Type B pancreatic cell (in vitro differentiated cells): ENCODE measurements around the gene RFT1. TPM values are rescaled to one million over a fixed set of nuclear protein-coding genes. Genes with fewer than 3 reads are reported as not detected.

ENCODE experiments used
- DNase-seq: peaks from one replicate; pipeline ENCODE4 v3.0.0; 2021; ENCODE audit warnings: mixed read lengths; ENCODE audit not compliant: unreplicated experiment; ENCODE audit errors: extremely low spot score
- H3K27ac Mint-ChIP-seq: 2 replicates; pipeline ENCODE4 v1.8.0; 2021; ENCODE audit warnings: mild to moderate bottlenecking, mixed read lengths
- H3K27me3 Mint-ChIP-seq: 2 replicates; pipeline ENCODE4 v1.8.0; 2021; ENCODE audit warnings: mixed read lengths
- H3K36me3 Mint-ChIP-seq: 2 replicates; pipeline ENCODE4 v1.8.0; 2021; ENCODE audit warnings: mixed read lengths
- H3K4me1 Mint-ChIP-seq: one replicate; pipeline ENCODE4 v1.8.0; 2021; ENCODE audit warnings: mixed read lengths; ENCODE audit not compliant: unreplicated experiment
- H3K4me3 Mint-ChIP-seq: 2 replicates; pipeline ENCODE4 v1.8.0; 2021; ENCODE audit warnings: mild to moderate bottlenecking, mixed read lengths
- H3K9me3 Mint-ChIP-seq: 2 replicates; pipeline ENCODE4 v1.8.0; 2021; ENCODE audit warnings: mixed read lengths
- CTCF ChIP-seq: fragments of 200-600 bp; sonication (generic); conservative IDR thresholded peaks from 2 replicates; pipeline ENCODE4 v1.5.0; 2021; ENCODE audit warnings: antibody characterized with exemption, mild to moderate bottlenecking
- total RNA-seq: library from RNA; stranded (reverse); gene quantifications from 2 replicates; pipeline ENCODE4 v1.2.1, GENCODE V29; 2021; ENCODE audit warnings: low replicate concordance

The RFT1 gene
- total RNA-seq, 1 donor from 2014 or later: 31.0 TPM

- Mint-ChIP-seq H3K27me3 (no peaks in the 10 kb centered on the region), H3K4me3 (no peak overlapping the region), H3K36me3 (peaks cover 11% of the 10 kb centered on the region), H3K27ac (no peak overlapping the region), H3K9me3 (no peaks in the 10 kb centered on the region), H3K4me1 (no peaks in the 10 kb centered on the region)
- no peak for TF ChIP-seq CTCF
- no peak for DNase-seq
These were observed 37.3 kb downstream of the RFT1 start for GRCh38 chr3:53092942-53093341.

- Mint-ChIP-seq H3K27ac (no peak overlapping the region), H3K4me3 (no peak overlapping the region), H3K4me1 (no peaks in the 10 kb centered on the region), H3K36me3 (peaks cover 11% of the 10 kb centered on the region), H3K9me3 (no peaks in the 10 kb centered on the region), H3K27me3 (no peaks in the 10 kb centered on the region)
- TF ChIP-seq CTCF: no peak
- DNase-seq: no peak
These were observed 38.0 kb downstream of the RFT1 start for GRCh38 chr3:53092216-53092615.

GRCh38 chr3:53091011-53091410 lies 39.2 kb downstream of the RFT1 start:
- no peaks in the 10 kb centered on the region for H3K4me1 Mint-ChIP-seq
- no peak overlapping the region for H3K4me3 Mint-ChIP-seq
- H3K9me3 Mint-ChIP-seq: no peaks in the 10 kb centered on the region
- DNase-seq: no peak
- H3K27ac Mint-ChIP-seq: peak overlapping the region; percentile 32
- no peak for TF ChIP-seq CTCF
- peaks cover 11% of the 10 kb centered on the region for H3K36me3 Mint-ChIP-seq
- H3K27me3 Mint-ChIP-seq: no peaks in the 10 kb centered on the region

GRCh38 chr3:53089511-53089910 lies 40.7 kb downstream of the RFT1 start:
- TF ChIP-seq CTCF: no peak
- Mint-ChIP-seq H3K27me3 (no peaks in the 10 kb centered on the region), H3K27ac (no peak overlapping the region), H3K36me3 (peaks cover 11% of the 10 kb centered on the region), H3K4me3 (no peak overlapping the region), H3K9me3 (no peaks in the 10 kb centered on the region), H3K4me1 (peaks cover 2% of the 10 kb centered on the region)
- DNase-seq: no peak

- no peak overlapping the region for H3K4me3 Mint-ChIP-seq
- peaks cover 12% of the 10 kb centered on the region for H3K4me1 Mint-ChIP-seq
- no peak for DNase-seq
- H3K27me3 Mint-ChIP-seq: no peaks in the 10 kb centered on the region
- peaks cover 3% of the 10 kb centered on the region for H3K36me3 Mint-ChIP-seq
- no peak for TF ChIP-seq CTCF
- H3K27ac Mint-ChIP-seq: no peak overlapping the region
- H3K9me3 Mint-ChIP-seq: no peaks in the 10 kb centered on the region
These were observed 44.8 kb downstream of the RFT1 start for GRCh38 chr3:53085476-53085875.

GRCh38 chr3:53084310-53085001 lies 45.8 kb downstream of the RFT1 start:
- Mint-ChIP-seq H3K27me3 (no peaks in the 10 kb centered on the region), H3K27ac (no peak overlapping the region), H3K9me3 (no peaks in the 10 kb centered on the region), H3K36me3 (peaks cover 3% of the 10 kb centered on the region), H3K4me1 (peaks cover 12% of the 10 kb centered on the region), H3K4me3 (no peak overlapping the region)
- no peak for TF ChIP-seq CTCF
- DNase-seq: no peak
